ENCODE results near the gene SLC2A1.

DNA sequence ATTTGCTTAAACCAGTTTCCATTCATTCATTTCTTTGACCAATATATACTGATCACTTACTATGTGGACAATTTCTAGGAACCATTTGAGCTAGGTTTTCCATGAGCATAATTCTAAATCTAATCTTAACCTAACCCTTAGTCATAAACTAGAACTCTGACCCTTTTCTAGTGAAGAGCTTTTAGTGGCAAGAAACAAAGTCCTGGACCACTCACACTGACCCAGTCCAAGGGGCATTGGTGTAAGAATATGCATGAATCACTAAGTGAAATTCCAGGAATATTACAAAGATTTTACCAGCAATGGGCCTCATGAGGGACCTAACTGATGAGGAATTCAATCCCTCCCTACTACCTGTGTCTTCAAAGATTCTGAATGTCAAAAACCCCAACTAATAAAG is 40.6 kb upstream of the SLC2A1 start:
- no peak for TF ChIP-seq EP300 (IDR thresholded peaks at IDR 0.05)
- TF ChIP-seq, protein P1, sequence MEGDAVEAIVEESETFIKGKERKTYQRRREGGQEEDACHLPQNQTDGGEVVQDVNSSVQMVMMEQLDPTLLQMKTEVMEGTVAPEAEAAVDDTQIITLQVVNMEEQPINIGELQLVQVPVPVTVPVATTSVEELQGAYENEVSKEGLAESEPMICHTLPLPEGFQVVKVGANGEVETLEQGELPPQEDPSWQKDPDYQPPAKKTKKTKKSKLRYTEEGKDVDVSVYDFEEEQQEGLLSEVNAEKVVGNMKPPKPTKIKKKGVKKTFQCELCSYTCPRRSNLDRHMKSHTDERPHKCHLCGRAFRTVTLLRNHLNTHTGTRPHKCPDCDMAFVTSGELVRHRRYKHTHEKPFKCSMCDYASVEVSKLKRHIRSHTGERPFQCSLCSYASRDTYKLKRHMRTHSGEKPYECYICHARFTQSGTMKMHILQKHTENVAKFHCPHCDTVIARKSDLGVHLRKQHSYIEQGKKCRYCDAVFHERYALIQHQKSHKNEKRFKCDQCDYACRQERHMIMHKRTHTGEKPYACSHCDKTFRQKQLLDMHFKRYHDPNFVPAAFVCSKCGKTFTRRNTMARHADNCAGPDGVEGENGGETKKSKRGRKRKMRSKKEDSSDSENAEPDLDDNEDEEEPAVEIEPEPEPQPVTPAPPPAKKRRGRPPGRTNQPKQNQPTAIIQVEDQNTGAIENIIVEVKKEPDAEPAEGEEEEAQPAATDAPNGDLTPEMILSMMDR (IDR thresholded peaks at IDR 0.05): no peak
- TF ChIP-seq POLR2AphosphoS5 (IDR thresholded peaks at IDR 0.05): no peak
- TF ChIP-seq POLR2A (IDR thresholded peaks at IDR 0.05): no peak

All from stomach (tissue), 4 donors.